BLaER1 treated with 17β-estradiol and CSF1 and Interleukin-3, amounts not matched to agents 10 nM and 100 nM (cell line): Measurements from ENCODE around the gene GRN.

Experiments used
- H3K27ac ChIP-seq, 11 experiments: shearing (Covaris generic); formaldehyde crosslinking; 2 replicates each; pipeline ENCODE4 v1.8.1; 2022
- H3K27me3 ChIP-seq, 11 experiments: shearing (Covaris generic); formaldehyde crosslinking; 2 replicates each; pipeline ENCODE4 v1.8.1; 2022
- H3K36me3 ChIP-seq, 11 experiments: shearing (Covaris generic); formaldehyde crosslinking; 2 replicates each; pipeline ENCODE4 v1.8.1; 2022
- H3K4me1 ChIP-seq, 10 experiments: shearing (Covaris generic); formaldehyde crosslinking; 2 replicates each; pipeline ENCODE4 v1.8.1; 2022
- H3K4me2 ChIP-seq, 11 experiments: shearing (Covaris generic); formaldehyde crosslinking; 2 replicates each; pipeline ENCODE4 v1.8.1; 2022
- H3K4me3 ChIP-seq, 10 experiments: shearing (Covaris generic); formaldehyde crosslinking; 2 replicates each; pipeline ENCODE4 v1.8.1; 2022
- H3K9ac ChIP-seq, 11 experiments: shearing (Covaris generic); formaldehyde crosslinking; 2 replicates each; pipeline ENCODE4 v1.8.1; 2022
- H3K9me3 ChIP-seq, 11 experiments: shearing (Covaris generic); formaldehyde crosslinking; replicated peaks in 1 of 11; 2 replicates each; pipeline ENCODE4 v1.8.1; 2022
- H4K20me1 ChIP-seq, 11 experiments: shearing (Covaris generic); formaldehyde crosslinking; 2 replicates each; pipeline ENCODE4 v1.8.1; 2022
- Cebpa-rat ChIP-seq, 11 experiments: shearing (Covaris generic); IDR thresholded peaks; 2 replicates each; pipeline ENCODE4 v1.8.1; 2022

GRN gene

DNA sequence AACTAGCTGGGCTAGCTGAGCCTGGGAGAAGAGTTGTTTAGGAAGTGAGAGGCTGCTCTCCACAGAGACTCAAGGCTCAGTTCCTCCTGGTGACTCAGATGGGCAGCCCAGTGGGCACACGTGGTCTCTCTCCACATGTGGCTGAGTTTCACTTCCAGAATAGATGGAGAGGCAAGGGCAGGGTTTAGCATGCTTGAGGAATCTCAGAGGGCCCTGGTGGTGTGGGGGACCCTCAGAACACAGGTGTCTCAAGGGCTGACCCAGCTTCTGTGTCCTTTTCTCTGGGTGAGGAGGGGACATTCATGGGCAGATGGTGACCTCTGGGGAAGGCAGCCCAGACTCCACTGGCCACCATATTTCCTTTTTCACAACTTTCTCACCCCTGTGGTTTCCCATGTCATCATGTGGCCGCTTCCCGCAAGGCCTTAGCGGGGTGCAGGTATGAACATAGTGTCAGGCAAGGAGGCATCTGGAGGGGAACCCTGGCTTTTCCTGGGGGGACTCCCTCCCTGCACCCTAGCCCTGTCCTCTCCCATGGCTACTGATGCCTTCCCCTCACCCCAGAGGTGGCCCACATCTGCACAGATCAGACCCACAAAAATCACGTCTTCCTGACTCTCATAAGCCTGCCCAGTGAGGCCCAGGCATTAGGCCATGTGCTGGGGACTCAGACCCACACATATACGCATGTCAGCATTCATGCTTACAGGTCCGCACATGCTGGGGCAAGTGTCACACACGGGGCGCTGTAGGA, 3.3 kb downstream of the GRN start:
- Histone ChIP-seq H3K4me1 (peaks cover 52 to 74% (median 59%) of the 10 kb centered on the region in 10 experiments), H4K20me1 (peaks cover 19 to 79% (median 43%) of the 10 kb centered on the region in 11 experiments; a peak in 20 of 22 replicates), H3K9me3 (no peaks in the 10 kb centered on the region), H3K27me3 (peaks cover 11 to 19% (median 14%) of the 10 kb centered on the region in 11 experiments), H3K4me2 (peak overlapping the region; percentile 84 to 98 (median 94)), H3K36me3 (peaks cover 24 to 50% (median 43%) of the 10 kb centered on the region in 11 experiments), H3K9ac (peak overlapping the region; percentile 47 to 90 (median 62); a peak in 21 of 22 replicates), H3K4me3 (peak overlapping the region in 5 of 10 experiments; percentile 23 to 43 (median 33); a peak in 10 of 20 replicates), H3K27ac (peak overlapping the region in 10 of 11 experiments; percentile 45 to 86 (median 77); a peak in 21 of 22 replicates)
- no peak for TF ChIP-seq Cebpa-rat (IDR thresholded peaks at IDR 0.05)

DNA sequence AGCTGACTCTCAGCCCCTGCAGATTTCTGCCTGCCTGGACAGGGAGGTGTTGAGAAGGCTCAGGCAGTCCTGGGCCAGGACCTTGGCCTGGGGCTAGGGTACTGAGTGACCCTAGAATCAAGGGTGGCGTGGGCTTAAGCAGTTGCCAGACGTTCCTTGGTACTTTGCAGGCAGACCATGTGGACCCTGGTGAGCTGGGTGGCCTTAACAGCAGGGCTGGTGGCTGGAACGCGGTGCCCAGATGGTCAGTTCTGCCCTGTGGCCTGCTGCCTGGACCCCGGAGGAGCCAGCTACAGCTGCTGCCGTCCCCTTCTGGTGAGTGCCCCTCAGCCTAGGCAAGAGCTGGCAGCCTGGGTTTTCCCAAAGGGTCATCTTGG, 3.9 kb downstream of the GRN start:
- Histone ChIP-seq H3K4me2 (peak overlapping the region; percentile 84 to 98 (median 94)), H3K4me3 (peak overlapping the region in 5 of 10 experiments; percentile 23 to 43 (median 33); a peak in 9 of 20 replicates), H4K20me1 (peaks cover 23 to 83% (median 46%) of the 10 kb centered on the region in 11 experiments; a peak in 20 of 22 replicates), H3K27me3 (peaks cover 16 to 25% (median 19%) of the 10 kb centered on the region in 11 experiments), H3K36me3 (peaks cover 24 to 51% (median 43%) of the 10 kb centered on the region in 11 experiments), H3K9ac (peak overlapping the region; percentile 47 to 67 (median 60); a peak in 21 of 22 replicates), H3K27ac (peak overlapping the region in 10 of 11 experiments; percentile 45 to 86 (median 77); a peak in 21 of 22 replicates), H3K9me3 (no peaks in the 10 kb centered on the region), H3K4me1 (peaks cover 54 to 74% (median 61%) of the 10 kb centered on the region in 10 experiments)
- no peak for TF ChIP-seq Cebpa-rat (IDR thresholded peaks at IDR 0.05)

GRCh38 chr17:44349553-44350070, 4.5 kb downstream of the GRN start:
- H3K4me1 ChIP-seq, result peaks cover 52 to 72% (median 60%) of the 10 kb centered on the region in 10 experiments
- H3K27ac ChIP-seq, result peak overlapping the region in 10 of 11 experiments; percentile 45 to 86 (median 77); a peak in 17 of 22 replicates
- peaks cover 22 to 31% (median 26%) of the 10 kb centered on the region in 11 experiments for H3K27me3 ChIP-seq
- peak overlapping the region in 8 of 11 experiments; percentile 91 to 98 (median 95); a peak in 17 of 22 replicates for H3K4me2 ChIP-seq
- peaks cover 24 to 51% (median 43%) of the 10 kb centered on the region in 11 experiments for H3K36me3 ChIP-seq
- peak overlapping the region in 10 of 11 experiments; percentile 47 to 67 (median 61); a peak in 17 of 22 replicates for H3K9ac ChIP-seq
- H4K20me1 ChIP-seq, result peaks cover 23 to 85% (median 46%) of the 10 kb centered on the region in 11 experiments; a peak in 20 of 22 replicates
- H3K4me3 ChIP-seq, result no peak overlapping the region
- TF ChIP-seq Cebpa-rat (IDR thresholded peaks at IDR 0.05), result no peak
- H3K9me3 ChIP-seq, result no peaks in the 10 kb centered on the region

DNA sequence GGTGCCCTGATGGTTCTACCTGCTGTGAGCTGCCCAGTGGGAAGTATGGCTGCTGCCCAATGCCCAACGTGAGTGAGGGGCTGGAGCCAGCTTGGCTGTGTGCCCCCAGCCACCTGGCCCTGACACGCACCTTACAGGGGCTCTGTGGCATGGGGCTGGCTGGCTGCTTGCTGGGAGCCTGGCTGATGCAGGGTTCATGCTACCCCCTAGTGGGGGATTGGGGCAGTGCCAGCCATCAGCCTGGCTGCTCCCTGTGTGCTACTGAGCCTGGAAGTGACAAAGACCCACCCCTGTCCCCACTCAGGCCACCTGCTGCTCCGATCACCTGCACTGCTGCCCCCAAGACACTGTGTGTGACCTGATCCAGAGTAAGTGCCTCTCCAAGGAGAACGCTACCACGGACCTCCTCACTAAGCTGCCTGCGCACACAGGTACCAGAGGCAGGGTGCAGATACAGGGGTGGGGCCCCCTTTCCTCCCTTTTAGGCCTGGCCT, 5.7 kb downstream of the GRN start:
- Histone ChIP-seq H3K4me1 (peaks cover 58 to 73% (median 65%) of the 10 kb centered on the region in 10 experiments), H3K4me2 (peak overlapping the region in 1 of 11 experiments; percentile 93; a peak in 1 of 22 replicates), H3K27me3 (peaks cover 29 to 41% (median 33%) of the 10 kb centered on the region in 11 experiments), H4K20me1 (peaks cover 30 to 94% (median 52%) of the 10 kb centered on the region in 11 experiments; a peak in 20 of 22 replicates), H3K4me3 (no peak overlapping the region), H3K9ac (0 out of 22 replicates have a peak overlapping the region, but pooled peaks of 1 of the 11 experiments have one; percentile 62), H3K36me3 (peaks cover 24 to 51% (median 43%) of the 10 kb centered on the region in 11 experiments), H3K9me3 (no peaks in the 10 kb centered on the region), H3K27ac (no peak overlapping the region)
- TF ChIP-seq Cebpa-rat (IDR thresholded peaks at IDR 0.05), result no peak

- no peak overlapping the region; a peak in 1 of 22 replicates for H3K4me2 ChIP-seq
- peaks cover 24 to 51% (median 43%) of the 10 kb centered on the region in 11 experiments for H3K36me3 ChIP-seq
- H4K20me1 ChIP-seq, result peaks cover 25 to 94% (median 46%) of the 10 kb centered on the region in 11 experiments; a peak in 20 of 22 replicates
Observed at GRCh38 chr17:44351464-44351863, 6.4 kb downstream of the GRN start.

GRCh38 chr17:44351961-44352827, 7.1 kb downstream of the GRN start:
- H3K9me3 ChIP-seq, result no peaks in the 10 kb centered on the region
- H3K36me3 ChIP-seq, result peaks cover 24 to 51% (median 43%) of the 10 kb centered on the region in 11 experiments
- H3K4me2 ChIP-seq, result peak overlapping the region in 2 of 11 experiments; percentile 90 to 97; a peak in 2 of 22 replicates

More at GRCh38 chr17:44351464-44351863, 6.4 kb downstream of the GRN start:
- Histone ChIP-seq H3K27me3 (peaks cover 29 to 41% (median 33%) of the 10 kb centered on the region in 11 experiments), H3K4me3 (no peak overlapping the region), H3K4me1 (peaks cover 51 to 67% (median 58%) of the 10 kb centered on the region in 10 experiments), H3K9ac (no peak overlapping the region), H3K9me3 (no peaks in the 10 kb centered on the region), H3K27ac (no peak overlapping the region)
- no peak for TF ChIP-seq Cebpa-rat (IDR thresholded peaks at IDR 0.05)

DNA sequence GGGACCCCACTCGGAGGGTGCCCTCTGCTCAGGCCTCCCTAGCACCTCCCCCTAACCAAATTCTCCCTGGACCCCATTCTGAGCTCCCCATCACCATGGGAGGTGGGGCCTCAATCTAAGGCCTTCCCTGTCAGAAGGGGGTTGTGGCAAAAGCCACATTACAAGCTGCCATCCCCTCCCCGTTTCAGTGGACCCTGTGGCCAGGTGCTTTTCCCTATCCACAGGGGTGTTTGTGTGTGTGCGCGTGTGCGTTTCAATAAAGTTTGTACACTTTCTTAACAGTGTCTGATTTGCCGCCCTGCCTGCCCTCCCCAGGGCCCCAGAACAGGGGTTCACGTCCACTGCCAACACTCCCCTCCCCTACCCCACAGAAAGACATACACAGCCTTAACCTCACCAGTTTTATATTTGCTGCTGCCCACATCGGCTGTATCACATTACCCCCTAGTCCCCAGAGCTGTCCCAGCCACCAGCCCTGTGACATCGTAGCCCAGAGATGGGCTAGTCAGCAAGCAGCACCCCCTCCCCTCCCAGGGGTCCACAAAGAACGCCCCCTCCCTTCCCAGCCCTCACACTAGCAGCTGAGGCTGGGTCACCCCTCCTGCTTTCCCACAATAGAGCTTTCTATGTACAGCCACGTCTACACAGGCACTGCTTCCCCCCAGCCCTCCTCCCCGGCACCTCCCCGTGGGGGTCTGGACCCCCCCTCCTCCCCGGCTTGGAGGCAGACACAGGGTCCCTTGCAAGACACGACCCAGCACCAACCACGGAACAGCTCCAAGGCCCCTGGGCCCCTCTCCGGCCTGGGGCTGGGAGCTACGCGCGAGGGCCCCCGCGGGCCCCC, 7.9 kb downstream of the GRN start:
- H3K9me3 ChIP-seq, result no peaks in the 10 kb centered on the region
- H3K27ac ChIP-seq, result no peak overlapping the region
- peak overlapping the region; percentile 43 to 69 (median 58) for H3K4me3 ChIP-seq
- no peak for TF ChIP-seq Cebpa-rat (IDR thresholded peaks at IDR 0.05)
- H3K9ac ChIP-seq, result peak overlapping the region; percentile 33 to 73 (median 59); a peak in 15 of 22 replicates
- H3K36me3 ChIP-seq, result peaks cover 24 to 51% (median 43%) of the 10 kb centered on the region in 11 experiments
- H4K20me1 ChIP-seq, result peaks cover 26 to 79% (median 46%) of the 10 kb centered on the region in 11 experiments; a peak in 20 of 22 replicates
- H3K27me3 ChIP-seq, result peaks cover 29 to 41% (median 33%) of the 10 kb centered on the region in 11 experiments
- peaks cover 35 to 51% (median 42%) of the 10 kb centered on the region in 10 experiments for H3K4me1 ChIP-seq
- peak overlapping the region; percentile 85 to 97 (median 93) for H3K4me2 ChIP-seq

More at GRCh38 chr17:44351961-44352827, 7.1 kb downstream of the GRN start:
- no peak overlapping the region for H3K4me3 ChIP-seq
- peaks cover 44 to 60% (median 51%) of the 10 kb centered on the region in 10 experiments for H3K4me1 ChIP-seq
- H3K27ac ChIP-seq, result no peak overlapping the region
- TF ChIP-seq Cebpa-rat (IDR thresholded peaks at IDR 0.05), result no peak
- H3K27me3 ChIP-seq, result peaks cover 29 to 41% (median 33%) of the 10 kb centered on the region in 11 experiments
- peaks cover 25 to 87% (median 46%) of the 10 kb centered on the region in 11 experiments; a peak in 20 of 22 replicates for H4K20me1 ChIP-seq
- no peak overlapping the region for H3K9ac ChIP-seq
